ENCODE results near the gene FLCN.
"Not testable (repeated sequence)": the region's sequence is repeated elsewhere in the genome, so short reads cannot be mapped to it uniquely, and the experiment has no call there.

Gene FLCN

DNA sequence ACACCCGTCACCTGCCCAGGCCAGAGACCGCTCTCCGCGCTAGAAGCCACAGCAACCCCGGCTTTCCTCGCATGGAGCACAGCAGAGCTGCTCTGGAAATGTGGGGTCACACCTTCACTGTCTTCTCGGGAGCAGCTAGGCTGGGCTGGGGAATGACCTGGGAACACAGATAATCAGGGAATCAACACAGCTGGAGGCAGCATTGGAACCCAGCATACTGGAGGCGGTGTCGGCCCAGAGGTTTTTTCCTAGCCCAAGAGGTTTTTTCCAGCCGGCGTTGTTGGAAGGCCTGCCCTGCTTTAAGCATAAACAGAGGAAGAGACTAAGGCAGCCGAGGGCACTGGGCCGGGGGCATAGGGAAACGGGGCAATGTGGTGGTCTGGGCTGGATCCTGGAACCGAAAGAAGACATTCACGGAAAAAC lies 30.0 kb downstream of the FLCN start:
- no peak for DNase-seq (ENCODE audit: low spot score)

- DNase-seq (ENCODE audit: low spot score): peak; percentile 95
Measured at GRCh38 chr17:17206124-17206912, 30.6 kb downstream of the FLCN start, which contains the start of gene PLD6. TSS of gene PLD6 (minus strand) at chr17:17206333. CDS start at chr17:17206286, 47 bp downstream.

GRCh38 chr17:17205368-17206123 lies 31.4 kb downstream of the FLCN start:
- peak; percentile 59 for DNase-seq (ENCODE audit: low spot score)

GRCh38 chr17:17204635-17205231 lies 32.2 kb downstream of the FLCN start:
- no peak for DNase-seq (ENCODE audit: low spot score)

DNA sequence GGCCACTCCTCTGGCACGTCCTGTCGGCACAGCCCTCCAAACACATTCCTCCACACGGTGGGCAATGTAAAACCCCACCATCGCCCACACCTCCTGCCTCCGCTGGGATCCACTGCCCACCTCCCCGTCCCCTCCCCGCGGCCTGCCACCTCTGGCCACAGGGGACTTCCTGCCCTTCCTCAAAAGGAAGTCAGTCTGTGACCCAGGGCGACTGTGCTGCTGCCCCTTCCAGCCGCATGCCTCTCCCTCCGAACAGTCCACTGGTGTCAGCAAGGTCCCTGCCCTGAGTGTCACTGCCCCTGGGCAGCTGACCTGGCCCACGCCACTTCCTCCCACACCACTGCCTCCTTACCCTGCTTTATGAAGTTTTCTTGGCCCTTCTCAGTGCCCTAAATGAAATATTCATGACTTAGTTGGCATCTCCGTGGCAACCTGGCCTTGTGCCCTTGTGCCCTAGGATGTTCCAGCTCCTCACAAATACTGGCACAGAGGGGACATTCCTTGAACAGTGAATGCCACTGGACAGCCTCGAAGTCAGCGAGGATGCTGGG lies 32.9 kb downstream of the FLCN start:
- DNase-seq (ENCODE audit: low spot score): no peak

DNA sequence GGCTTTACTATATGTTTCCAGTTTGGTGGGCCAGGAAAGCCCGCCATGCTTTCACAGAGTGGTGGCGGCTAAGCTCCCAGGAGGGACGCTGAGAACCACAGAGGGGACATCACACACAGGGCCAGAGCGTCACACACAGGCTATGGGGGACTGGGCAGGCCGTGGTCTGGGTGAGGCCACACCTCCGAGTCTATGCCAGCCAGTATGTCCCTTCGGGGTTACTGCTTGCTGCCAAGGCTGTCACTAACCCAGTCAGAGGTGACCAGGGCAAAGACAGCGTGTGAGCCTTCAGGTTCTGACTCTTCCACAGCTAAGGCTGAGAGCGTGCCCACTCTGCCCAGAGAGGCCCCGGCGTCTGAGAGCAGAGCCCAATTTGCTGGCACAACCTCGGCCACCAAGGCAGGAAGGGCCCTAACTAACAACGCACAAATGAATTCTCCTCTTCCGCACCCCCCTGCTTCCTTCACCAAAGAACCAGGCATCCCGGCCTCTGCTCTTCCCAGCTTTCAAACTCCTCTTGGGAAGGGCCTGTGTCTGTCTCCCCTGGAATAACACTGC lies 33.7 kb downstream of the FLCN start:
- no peak for DNase-seq (ENCODE audit: low spot score)

DNA sequence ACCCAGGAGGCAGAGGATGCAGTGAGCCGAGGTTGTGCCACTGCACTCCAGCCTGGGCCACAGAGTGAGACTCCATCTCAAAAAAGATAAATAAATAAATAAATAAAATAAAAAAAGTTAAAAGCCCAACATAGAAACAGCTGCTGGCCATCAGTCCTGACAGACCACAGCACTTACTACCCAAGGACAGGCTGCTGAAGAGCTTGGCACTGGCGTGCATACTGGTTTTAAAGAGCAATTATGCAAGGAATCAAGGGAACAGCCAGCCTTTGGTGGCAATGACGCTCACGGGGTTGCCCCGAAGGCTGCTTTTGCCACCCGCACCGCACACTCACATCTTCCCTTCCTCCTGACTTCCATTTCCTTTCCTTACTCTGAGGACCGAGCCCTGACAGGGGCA lies 35.1 kb downstream of the FLCN start:
- DNase-seq (ENCODE audit: low spot score): no peak

DNA sequence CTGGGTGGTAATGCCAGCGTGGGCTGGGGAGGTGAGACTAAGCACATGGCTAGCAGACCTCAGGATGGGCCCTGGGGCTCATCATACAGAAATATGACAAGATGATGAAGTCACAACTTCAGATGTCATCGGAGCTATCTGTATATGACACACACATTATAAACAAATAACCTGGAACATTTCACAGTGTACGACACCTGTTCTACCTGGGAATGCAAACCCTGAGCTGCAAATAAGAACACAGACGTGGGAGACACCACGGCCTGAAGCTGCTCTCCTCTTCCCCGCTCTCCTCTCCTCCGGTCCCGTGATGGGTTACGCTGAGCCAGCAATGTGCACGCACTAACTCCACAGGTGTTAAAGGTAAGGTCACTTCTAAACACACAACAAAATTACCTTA lies 35.7 kb downstream of the FLCN start:
- no peak for DNase-seq (ENCODE audit: low spot score)

GRCh38 chr17:17200831-17201230 lies 36.1 kb downstream of the FLCN start:
- no peak for DNase-seq (ENCODE audit: low spot score)

DNA sequence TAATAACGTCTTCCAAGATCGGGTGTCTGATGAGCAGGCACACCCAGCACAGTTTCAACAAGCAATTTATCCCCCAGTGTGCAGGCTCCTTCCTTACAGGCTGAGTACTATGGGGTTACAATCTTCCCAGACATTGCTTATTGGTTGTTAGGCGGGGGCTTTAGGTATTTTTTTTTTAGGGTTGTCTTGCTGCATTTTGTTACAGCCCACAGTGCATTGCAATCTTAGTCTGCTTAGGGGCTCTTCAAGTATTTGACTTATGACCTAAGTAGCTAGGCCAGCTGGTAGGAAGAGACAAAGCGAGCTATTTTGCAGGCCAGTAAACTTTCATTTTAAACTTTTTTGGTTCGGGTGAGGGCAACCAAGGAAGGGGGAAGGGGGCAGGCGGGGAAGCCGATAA lies 36.7 kb downstream of the FLCN start:
- no peak for DNase-seq (ENCODE audit: low spot score)

- DNase-seq (ENCODE audit: low spot score): no peak
Measured at GRCh38 chr17:17198281-17198680, 38.7 kb downstream of the FLCN start.

DNA sequence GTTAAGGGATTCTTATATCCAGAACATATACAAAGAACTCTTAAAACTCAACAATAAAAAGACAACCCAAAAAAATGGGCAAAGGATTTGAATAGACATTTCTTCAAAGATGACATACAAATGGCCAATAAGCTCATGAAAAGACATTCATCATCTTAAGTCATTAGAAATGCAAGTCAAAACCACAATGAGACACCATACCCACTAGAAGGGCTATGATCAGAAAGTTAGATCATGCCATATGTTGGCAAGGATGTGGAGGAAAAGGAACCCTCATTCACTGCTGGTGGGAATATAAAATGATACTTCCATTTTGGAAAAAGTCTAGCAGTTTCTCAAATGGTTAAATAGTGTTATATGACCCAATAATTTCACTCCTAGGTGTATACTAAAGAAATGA lies 40.2 kb downstream of the FLCN start:
- DNase-seq (ENCODE audit: low spot score): no peak

DNA sequence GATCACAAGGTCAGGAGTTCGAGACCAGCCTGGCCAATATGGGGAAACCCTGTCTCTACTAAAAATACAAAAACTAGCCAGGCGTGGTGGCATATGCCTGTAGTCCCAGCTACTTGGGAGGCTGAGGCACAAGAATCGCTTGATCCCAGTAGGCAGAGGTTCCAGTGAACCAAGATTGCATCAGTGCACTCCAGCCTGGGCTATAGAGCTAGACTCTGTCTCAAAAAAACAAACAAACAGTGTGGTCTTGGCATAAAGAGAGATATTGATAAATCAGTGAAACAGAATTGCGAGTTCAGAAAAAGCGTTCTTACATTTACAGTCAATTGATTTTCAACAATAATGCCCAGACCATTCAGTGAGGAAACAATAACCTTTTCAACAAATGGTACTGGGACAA lies 41.5 kb downstream of the FLCN start:
- DNase-seq (ENCODE audit: low spot score): not testable (repeated sequence)

DNA sequence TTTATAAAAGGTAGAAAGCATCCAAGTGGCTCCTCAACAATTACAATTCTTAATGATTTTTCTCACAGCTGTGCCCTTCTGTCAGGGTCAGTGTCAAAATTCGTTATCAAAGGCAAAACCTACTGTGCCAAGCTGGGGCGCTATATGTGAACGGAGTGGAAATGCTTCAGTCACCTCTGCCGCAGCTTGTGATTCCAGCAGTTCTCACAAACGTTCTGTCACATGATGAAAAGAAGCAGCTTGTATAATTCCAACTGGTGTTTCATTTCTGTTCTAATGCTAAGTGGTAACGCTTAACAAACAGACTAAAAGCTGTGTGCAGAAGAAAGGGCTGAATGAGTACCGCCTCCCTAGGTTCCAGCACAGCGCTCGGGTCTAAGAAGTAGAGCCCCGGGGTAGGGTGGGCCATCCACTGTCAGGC lies 45.0 kb downstream of the FLCN start:
- no peak for DNase-seq (ENCODE audit: low spot score)

DNA sequence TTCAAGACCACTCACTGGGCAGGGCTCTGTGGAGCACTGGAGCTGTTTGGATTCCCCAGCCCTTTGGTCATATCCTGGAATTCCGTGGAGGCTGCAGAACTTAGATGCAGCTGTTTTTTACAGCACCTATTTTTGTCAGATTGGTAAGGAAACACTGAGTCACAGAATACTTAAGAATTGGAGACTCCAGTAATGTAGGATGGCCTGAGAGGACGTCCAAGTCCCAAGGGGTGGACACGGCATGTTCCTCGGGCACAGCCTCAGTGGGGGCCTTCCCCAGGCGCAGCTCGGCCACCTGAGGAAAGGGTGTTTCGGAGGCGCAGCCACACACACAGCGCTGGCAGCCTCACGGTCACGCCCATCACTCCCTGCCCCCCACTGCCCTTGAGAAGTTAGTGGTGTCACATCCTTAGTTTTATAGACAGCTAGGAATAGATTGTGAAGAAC lies 45.6 kb downstream of the FLCN start:
- no peak for DNase-seq (ENCODE audit: low spot score)

DNA sequence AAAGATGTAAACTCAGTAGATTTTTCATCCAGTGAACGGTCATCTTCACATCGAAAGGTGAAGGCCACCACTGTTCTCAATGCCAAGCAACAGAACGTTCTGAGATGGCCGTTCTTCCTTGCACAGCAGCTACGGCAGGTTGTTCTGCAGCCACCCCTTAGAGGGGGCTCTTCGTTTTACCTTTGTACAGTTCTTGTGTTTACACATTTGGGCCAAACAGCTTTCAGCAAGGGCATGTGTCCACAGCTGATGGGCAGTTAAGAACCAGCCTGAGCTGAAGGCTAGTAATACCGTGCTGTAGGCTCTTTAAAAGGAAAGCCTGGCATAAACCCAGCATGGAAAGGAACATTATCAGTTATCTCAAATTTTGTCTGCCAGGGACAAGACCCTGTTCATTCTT lies 46.8 kb downstream of the FLCN start:
- DNase-seq (ENCODE audit: low spot score): no peak

DNA sequence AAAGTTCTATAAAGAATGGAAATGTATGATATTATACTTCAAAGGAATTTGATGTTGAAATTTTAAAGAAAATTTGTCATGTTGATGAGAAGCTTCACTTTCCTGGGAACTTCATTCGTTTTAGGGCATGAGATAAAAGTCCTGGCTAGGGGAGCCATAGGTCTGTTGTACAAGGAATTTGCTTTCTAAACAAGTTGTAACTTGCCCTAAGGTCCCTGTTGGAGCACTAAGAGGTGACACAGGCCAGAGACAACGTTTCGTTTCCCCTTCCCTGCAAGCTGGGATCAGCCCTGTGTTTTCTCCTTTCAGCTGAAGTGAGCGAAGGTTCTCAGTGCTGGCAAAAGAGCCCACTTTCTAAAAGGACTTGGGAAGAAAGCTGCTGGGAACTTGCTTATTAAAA lies 47.4 kb downstream of the FLCN start:
- DNase-seq (ENCODE audit: low spot score): no peak

GRCh38 chr17:17188586-17188985 lies 48.4 kb downstream of the FLCN start:
- DNase-seq (ENCODE audit: low spot score): no peak

GRCh38 chr17:17186551-17187505 lies 50.1 kb downstream of the FLCN start:
- DNase-seq (ENCODE audit: low spot score): no peak

DNA sequence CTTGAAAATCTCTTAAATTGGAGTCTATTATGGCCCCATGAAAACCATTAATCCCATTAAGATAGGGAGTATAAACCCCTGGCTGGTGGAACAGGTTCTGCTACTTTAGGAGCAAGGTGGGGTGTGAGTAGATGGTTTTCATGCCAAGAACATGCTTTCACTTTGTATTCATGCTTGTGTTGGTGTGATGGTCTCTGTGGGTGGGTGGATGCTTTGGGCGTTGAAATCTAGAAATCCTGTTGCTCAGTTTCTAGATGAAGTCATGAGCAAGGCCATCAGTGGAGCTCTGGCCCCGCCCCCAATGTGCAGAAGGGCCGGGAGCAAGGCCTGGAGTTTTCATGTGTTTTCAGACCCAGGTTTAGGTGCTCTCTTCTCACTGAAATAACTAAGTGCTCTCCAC lies 50.9 kb downstream of the FLCN start:
- peak; percentile 71 for DNase-seq (ENCODE audit: low spot score)

All from activated CD4-positive, alpha-beta T cell treated with anti-CD3 and anti-CD28 coated beads, Interleukin-2, Interleukin-4, amounts not matched to agents 100 ng/mL and 50 ng/mL, durations not matched to agents 16 hours and 8 hours (primary cell).